Mesenchymal stem cell (in vitro differentiated cells and primary cell): ENCODE data around the gene TSEN54.

Experiments used
- DNase-seq: peaks from one replicate; pipeline ENCODE4 v3.0.0-alpha.2; 2013
- H2AFZ ChIP-seq: one replicate; pipeline ENCODE4 v1.6.1; 2013; ENCODE audit warnings: low read depth, mild to moderate bottlenecking, control low read depth, inconsistent platforms, low read length, moderate library complexity
- H2AK5ac ChIP-seq: 2 replicates; pipeline ENCODE4 v1.6.1; 2013; ENCODE audit warnings: low read length, moderate library complexity, mild to moderate bottlenecking, inconsistent platforms; ENCODE audit not compliant: severe bottlenecking
- H2BK120ac ChIP-seq: one replicate; pipeline ENCODE4 v1.6.1; 2013; ENCODE audit warnings: low read depth, mild to moderate bottlenecking, inconsistent platforms, low read length, moderate library complexity
- H2BK12ac ChIP-seq, 2 experiments: one replicate each; pipeline ENCODE4 v1.6.1; 2013; ENCODE audit warnings: inconsistent platforms in 2 of 2, low read length in 2 of 2, mild to moderate bottlenecking in 2 of 2, moderate library complexity in 2 of 2, control low read depth in 1 of 2
- H2BK15ac ChIP-seq: one replicate; pipeline ENCODE4 v1.6.1; 2013; ENCODE audit warnings: mild to moderate bottlenecking, low read depth, inconsistent platforms; ENCODE audit not compliant: poor library complexity, severe bottlenecking
- H2BK5ac ChIP-seq: 2 replicates; pipeline ENCODE4 v1.6.1; 2013; ENCODE audit warnings: low read depth, mild to moderate bottlenecking, low read length, control low read depth, inconsistent platforms; ENCODE audit not compliant: poor library complexity, severe bottlenecking
- H3K14ac ChIP-seq, 2 experiments: one replicate each; pipeline ENCODE4 v1.6.1; 2013; ENCODE audit warnings: inconsistent platforms in 2 of 2, low read length in 2 of 2, control low read depth in 1 of 2, mild to moderate bottlenecking in 1 of 2, moderate library complexity in 1 of 2
- H3K18ac ChIP-seq, 2 experiments: one replicate each; pipeline ENCODE4 v1.6.1; 2013; ENCODE audit warnings: inconsistent platforms in 2 of 2, low read length in 2 of 2, control low read depth in 1 of 2, low read depth in 1 of 2, mild to moderate bottlenecking in 1 of 2
- H3K23ac ChIP-seq, 2 experiments: one replicate each; pipeline ENCODE4 v1.6.1; 2013; ENCODE audit warnings: inconsistent platforms in 2 of 2, low read length in 2 of 2, mild to moderate bottlenecking in 2 of 2, moderate library complexity in 2 of 2, control low read depth in 1 of 2
- H3K27ac ChIP-seq: 2 replicates; pipeline ENCODE4 v1.5.1; 2013; ENCODE audit warnings: mild to moderate bottlenecking, moderate library complexity, low read length, control low read depth, inconsistent platforms; ENCODE audit not compliant: poor library complexity, severe bottlenecking
- H3K27me3 ChIP-seq, 2 experiments: 2 replicates each; pipeline versions ENCODE4 v1.6.1 to v1.7.0; 2013; ENCODE audit warnings: low read length in 2 of 2, mild to moderate bottlenecking in 2 of 2, moderate library complexity in 2 of 2, control low read depth in 1 of 2, inconsistent platforms in 1 of 2; ENCODE audit not compliant: control insufficient read depth in 1 of 2, insufficient read depth in 1 of 2
- H3K36me3 ChIP-seq, 2 experiments: 2 replicates each; pipeline versions ENCODE4 v1.6.1 to v1.7.0; 2013; ENCODE audit warnings: low read length in 2 of 2, control low read depth in 1 of 2, inconsistent platforms in 1 of 2, low read depth in 1 of 2, mild to moderate bottlenecking in 1 of 2; ENCODE audit not compliant: insufficient read depth in 2 of 2, control insufficient read depth in 1 of 2
- H3K4ac ChIP-seq, 2 experiments: one replicate each; pipeline ENCODE4 v1.6.1; 2013; ENCODE audit warnings: inconsistent platforms in 2 of 2, low read length in 2 of 2, mild to moderate bottlenecking in 2 of 2, moderate library complexity in 2 of 2, control low read depth in 1 of 2, low read depth in 1 of 2
- H3K4me1 ChIP-seq: 2 replicates; pipeline ENCODE4 v1.6.1; 2013; ENCODE audit warnings: low read depth, low read length, control low read depth; ENCODE audit not compliant: control insufficient read depth, insufficient read depth
- H3K4me2 ChIP-seq: 2 replicates; pipeline ENCODE4 v1.6.1; 2013; ENCODE audit warnings: low read length, mild to moderate bottlenecking, inconsistent platforms; ENCODE audit not compliant: poor library complexity, severe bottlenecking
- H3K4me3 ChIP-seq, 2 experiments: 2 replicates each; pipeline versions ENCODE4 v1.5.1 to v1.7.0; 2013; ENCODE audit warnings: low read length in 2 of 2, mild to moderate bottlenecking in 2 of 2, control low read depth in 1 of 2, low read depth in 1 of 2; ENCODE audit not compliant: insufficient read depth in 1 of 2
- H3K79me1 ChIP-seq: replicated peaks from 2 replicates; pipeline ENCODE4 v1.6.1; 2013; ENCODE audit warnings: mild to moderate bottlenecking, control low read depth, low read length, inconsistent platforms; ENCODE audit not compliant: poor library complexity, severe bottlenecking
- H3K9ac ChIP-seq: 2 replicates; pipeline ENCODE4 v1.7.0; 2013; ENCODE audit warnings: mild to moderate bottlenecking, low read length, moderate library complexity
- H3K9me3 ChIP-seq: 2 replicates; pipeline ENCODE4 v1.7.0; 2013; ENCODE audit warnings: mild to moderate bottlenecking, low read length; ENCODE audit not compliant: control insufficient read depth
- H4K8ac ChIP-seq: one replicate; pipeline ENCODE4 v1.6.1; 2013; ENCODE audit warnings: inconsistent platforms, mild to moderate bottlenecking, low read length, moderate library complexity
- H4K91ac ChIP-seq: one replicate; pipeline ENCODE4 v1.6.1; 2013; ENCODE audit warnings: mild to moderate bottlenecking, low read length, inconsistent platforms
- WGBS: methylation state at CpG from one replicate; pipeline ENCODE4 v1.1.7; 2013; ENCODE audit warnings: mixed read lengths; 5-methylcytosine and 5-hydroxymethylcytosine counted together

Gene TSEN54

DNA sequence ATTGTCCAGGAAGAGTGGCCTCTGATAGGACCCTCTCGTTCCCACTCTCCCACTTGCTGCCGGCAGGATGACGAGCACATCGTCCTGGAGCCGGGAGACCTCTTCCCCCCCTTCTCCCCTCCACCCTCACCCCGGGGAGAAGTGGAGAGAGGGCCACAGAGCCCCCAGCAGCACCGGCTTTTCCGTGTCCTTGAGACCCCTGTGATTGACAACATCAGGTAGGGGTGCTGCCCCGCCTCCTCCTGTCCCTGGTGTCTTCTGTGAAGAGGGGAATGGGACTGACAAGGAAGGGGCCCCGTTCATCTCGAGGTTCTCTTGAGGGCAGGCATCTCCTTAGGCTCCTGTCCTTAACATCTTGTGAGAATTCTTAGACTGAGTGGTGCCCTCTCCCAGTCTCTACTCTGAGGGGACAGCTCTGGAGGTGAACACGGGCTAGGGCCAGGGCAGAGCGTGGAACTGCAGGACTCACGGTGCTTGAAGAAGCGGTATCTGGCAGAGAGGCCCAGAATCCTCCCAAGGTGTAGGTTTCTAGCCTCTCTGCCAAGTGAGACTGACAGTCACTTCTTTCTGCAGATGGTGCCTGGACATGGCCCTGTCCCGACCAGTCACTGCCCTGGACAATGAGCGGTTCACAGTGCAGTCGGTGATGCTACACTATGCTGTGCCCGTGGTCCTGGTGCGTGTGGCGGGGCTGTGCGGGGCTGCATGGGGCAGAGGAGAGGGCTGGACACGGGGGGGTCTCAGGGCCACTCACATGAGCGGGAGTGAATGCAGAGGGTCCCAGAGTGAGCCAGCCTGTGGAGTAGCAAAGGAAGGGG is 27.4 kb upstream of the TSEN54 start:
- Histone ChIP-seq H4K91ac (no peak overlapping the region), H3K9me3 (no peaks in the 10 kb centered on the region), H3K14ac (no peak overlapping the region), H3K4ac (no peak overlapping the region), H4K8ac (no peak overlapping the region), H3K9ac (no peak overlapping the region), H3K4me2 (no peak overlapping the region), H3K18ac (no peak overlapping the region), H2BK12ac (no peak overlapping the region), H2BK120ac (no peak overlapping the region), H3K4me3 (no peak overlapping the region), H2AFZ (no peak overlapping the region), H3K27me3 (no peaks in the 10 kb centered on the region), H2BK5ac (no peak overlapping the region), H3K36me3 (peaks cover 26 to 78% of the 10 kb centered on the region in 2 experiments), H3K27ac (no peak overlapping the region), H3K79me1 (peaks cover 16% of the 10 kb centered on the region), H3K23ac (no peak overlapping the region), H2BK15ac (no peak overlapping the region), H3K4me1 (peaks cover 10% of the 10 kb centered on the region), H2AK5ac (no peak overlapping the region)
- DNase-seq = no peak
- 95% methylated on average over 24 of the region's 24 CpGs for WGBS

DNA sequence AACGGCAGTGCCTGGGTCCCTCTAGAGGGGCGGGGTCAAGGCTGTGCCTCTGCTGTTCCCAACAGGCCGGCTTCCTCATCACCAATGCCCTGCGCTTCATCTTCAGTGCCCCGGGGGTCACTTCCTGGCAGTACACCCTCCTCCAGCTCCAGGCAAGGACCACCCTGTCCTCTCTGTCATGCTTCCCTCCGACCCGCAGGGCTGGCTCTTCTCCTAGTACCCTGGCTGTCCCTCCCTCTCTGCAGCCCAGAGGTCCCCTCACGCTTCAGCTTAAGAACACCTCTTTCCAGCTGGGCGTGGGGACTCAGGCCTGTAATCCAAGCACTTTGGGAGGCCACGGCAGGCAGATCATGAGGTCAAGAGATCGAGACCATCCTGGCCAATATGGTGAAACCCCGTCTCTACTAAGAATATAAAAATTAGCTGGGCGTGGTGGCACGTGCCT is 26.8 kb upstream of the TSEN54 start:
- Histone ChIP-seq H3K9me3 (no peaks in the 10 kb centered on the region), H3K27ac (no peak overlapping the region), H2BK12ac (no peak overlapping the region), H3K23ac (no peak overlapping the region), H2BK120ac (no peak overlapping the region), H4K8ac (no peak overlapping the region), H2BK5ac (no peak overlapping the region), H3K4me3 (no peak overlapping the region), H3K18ac (no peak overlapping the region), H3K4me1 (peaks cover 10% of the 10 kb centered on the region), H3K79me1 (peaks cover 13% of the 10 kb centered on the region), H4K91ac (no peak overlapping the region), H2AFZ (no peak overlapping the region), H2AK5ac (no peak overlapping the region), H3K27me3 (no peaks in the 10 kb centered on the region), H3K9ac (no peak overlapping the region), H3K14ac (no peak overlapping the region), H3K36me3 (peaks cover 33 to 84% of the 10 kb centered on the region in 2 experiments), H3K4ac (no peak overlapping the region), H3K4me2 (no peak overlapping the region), H2BK15ac (no peak overlapping the region)
- DNase-seq = no peak
- 89% methylated on average over 14 of the region's 14 CpGs for WGBS

DNA sequence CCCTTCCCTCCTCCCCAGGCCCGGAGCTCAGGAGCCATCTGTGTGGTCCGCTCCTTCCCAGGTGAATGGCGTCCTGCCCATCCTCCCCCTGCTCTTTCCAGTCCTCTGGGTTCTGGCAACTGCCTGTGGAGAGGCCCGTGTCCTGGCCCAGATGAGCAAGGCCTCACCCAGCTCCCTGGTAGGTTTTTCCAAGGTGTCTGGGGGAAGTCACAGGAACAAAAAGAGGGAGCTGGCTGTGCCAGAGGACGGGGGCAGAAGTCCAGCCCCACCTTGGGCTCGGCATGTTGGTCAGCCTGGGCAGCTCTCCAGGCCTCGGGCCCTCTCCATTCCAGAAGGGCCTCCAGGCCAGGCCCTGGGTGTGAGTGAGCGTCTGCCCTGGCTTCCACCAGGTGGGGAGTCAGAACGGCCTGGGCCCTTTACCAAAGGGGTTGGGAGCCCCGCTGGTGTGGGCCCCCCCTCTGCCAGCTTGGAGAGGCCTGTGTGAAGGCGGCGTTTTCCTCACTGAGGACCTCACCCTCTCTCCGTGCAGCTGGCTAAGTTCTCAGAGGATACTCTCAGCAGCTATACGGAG is 26.1 kb upstream of the TSEN54 start:
- H3K18ac ChIP-seq = no peak overlapping the region
- H2BK12ac ChIP-seq = no peak overlapping the region
- H3K4ac ChIP-seq = no peak overlapping the region
- WGBS = 91% methylated on average over 12 of the region's 14 CpGs
- H3K14ac ChIP-seq = no peak overlapping the region
- no peak overlapping the region for H4K91ac ChIP-seq
- H3K27ac ChIP-seq = no peak overlapping the region
- H3K79me1 ChIP-seq = peaks cover 9% of the 10 kb centered on the region
- H3K4me3 ChIP-seq = no peak overlapping the region
- H3K4me1 ChIP-seq = peaks cover 10% of the 10 kb centered on the region
- H3K36me3 ChIP-seq = peaks cover 39 to 91% of the 10 kb centered on the region in 2 experiments
- H3K23ac ChIP-seq = no peak overlapping the region
- no peak overlapping the region for H2BK15ac ChIP-seq
- no peak overlapping the region for H3K4me2 ChIP-seq
- H2AK5ac ChIP-seq = no peak overlapping the region
- no peaks in the 10 kb centered on the region for H3K27me3 ChIP-seq
- H4K8ac ChIP-seq = no peak overlapping the region
- no peak overlapping the region for H2BK5ac ChIP-seq
- H3K9ac ChIP-seq = no peak overlapping the region
- no peak overlapping the region for H2AFZ ChIP-seq
- no peaks in the 10 kb centered on the region for H3K9me3 ChIP-seq
- H2BK120ac ChIP-seq = no peak overlapping the region
- DNase-seq = no peak

DNA sequence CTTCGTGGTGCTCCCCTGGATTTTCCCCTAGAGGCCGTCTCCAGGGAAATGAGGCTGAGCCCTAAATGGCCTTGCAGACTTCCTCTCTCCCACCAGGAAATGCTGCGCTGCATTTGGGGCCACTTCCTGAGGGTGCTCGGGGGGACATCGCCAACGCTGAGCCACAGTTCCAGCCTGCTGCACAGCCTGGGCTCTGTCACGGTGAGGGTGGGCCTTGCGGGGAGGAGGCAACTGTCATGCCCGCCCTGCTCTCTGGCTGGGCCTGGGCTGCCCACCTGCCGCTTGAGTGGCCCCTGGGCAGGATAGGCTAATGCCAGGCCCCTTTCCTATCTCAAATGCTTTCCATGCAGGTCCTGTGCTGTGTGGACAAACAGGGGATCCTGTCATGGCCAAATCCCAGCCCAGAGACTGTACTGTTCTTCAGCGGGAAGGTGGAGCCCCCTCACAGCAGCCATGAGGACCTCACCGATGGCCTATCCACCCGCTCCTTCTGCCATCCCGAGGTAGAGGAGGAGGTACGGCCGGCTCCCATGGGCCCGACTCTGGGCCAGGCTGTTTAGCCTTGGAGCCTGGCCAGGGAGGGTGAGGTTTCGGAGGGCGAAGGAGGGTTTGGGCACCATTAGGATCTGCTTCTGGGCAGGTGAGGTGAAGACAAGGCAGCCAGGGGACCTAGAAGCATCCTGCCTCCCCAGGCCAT is 25.2 kb upstream of the TSEN54 start:
- H3K9ac ChIP-seq = no peak overlapping the region
- no peak overlapping the region for H3K27ac ChIP-seq
- no peaks in the 10 kb centered on the region for H3K27me3 ChIP-seq
- no peak overlapping the region for H2BK120ac ChIP-seq
- H4K8ac ChIP-seq = no peak overlapping the region
- H2BK5ac ChIP-seq = no peak overlapping the region
- no peak overlapping the region for H3K4ac ChIP-seq
- no peak overlapping the region for H4K91ac ChIP-seq
- peaks cover 6% of the 10 kb centered on the region for H3K79me1 ChIP-seq
- peaks cover 10% of the 10 kb centered on the region for H3K4me1 ChIP-seq
- H3K18ac ChIP-seq = no peak overlapping the region
- H3K36me3 ChIP-seq = peaks cover 47 to 94% of the 10 kb centered on the region in 2 experiments
- 94% methylated on average over 19 of the region's 19 CpGs for WGBS
- H3K4me3 ChIP-seq = no peak overlapping the region
- H3K9me3 ChIP-seq = no peaks in the 10 kb centered on the region
- no peak overlapping the region for H2AFZ ChIP-seq
- H3K23ac ChIP-seq = no peak overlapping the region
- no peak for DNase-seq
- no peak overlapping the region for H3K14ac ChIP-seq
- no peak overlapping the region for H3K4me2 ChIP-seq
- no peak overlapping the region for H2AK5ac ChIP-seq
- H2BK12ac ChIP-seq = no peak overlapping the region
- no peak overlapping the region for H2BK15ac ChIP-seq
